ENCODE data around the gene KCNQ1OT1. TPM values are rescaled to one million over a fixed set of nuclear protein-coding genes. Genes with fewer than 3 reads are reported as not detected.

The KCNQ1OT1 gene
- total and polyA plus RNA-seq, 4 donors, result 0.05 to 4.9 (median 0.61) TPM

- TF ChIP-seq, protein P1, sequence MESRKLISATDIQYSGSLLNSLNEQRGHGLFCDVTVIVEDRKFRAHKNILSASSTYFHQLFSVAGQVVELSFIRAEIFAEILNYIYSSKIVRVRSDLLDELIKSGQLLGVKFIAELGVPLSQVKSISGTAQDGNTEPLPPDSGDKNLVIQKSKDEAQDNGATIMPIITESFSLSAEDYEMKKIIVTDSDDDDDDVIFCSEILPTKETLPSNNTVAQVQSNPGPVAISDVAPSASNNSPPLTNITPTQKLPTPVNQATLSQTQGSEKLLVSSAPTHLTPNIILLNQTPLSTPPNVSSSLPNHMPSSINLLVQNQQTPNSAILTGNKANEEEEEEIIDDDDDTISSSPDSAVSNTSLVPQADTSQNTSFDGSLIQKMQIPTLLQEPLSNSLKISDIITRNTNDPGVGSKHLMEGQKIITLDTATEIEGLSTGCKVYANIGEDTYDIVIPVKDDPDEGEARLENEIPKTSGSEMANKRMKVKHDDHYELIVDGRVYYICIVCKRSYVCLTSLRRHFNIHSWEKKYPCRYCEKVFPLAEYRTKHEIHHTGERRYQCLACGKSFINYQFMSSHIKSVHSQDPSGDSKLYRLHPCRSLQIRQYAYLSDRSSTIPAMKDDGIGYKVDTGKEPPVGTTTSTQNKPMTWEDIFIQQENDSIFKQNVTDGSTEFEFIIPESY (IDR thresholded peaks at IDR 0.05), result no peak
- TF ChIP-seq ATF3 (IDR thresholded peaks at IDR 0.05) (no peak), FOXA1 (IDR thresholded peaks at IDR 0.05) (no peak), SP1 (IDR thresholded peaks at IDR 0.05) (no peak), HNF4G (IDR thresholded peaks at IDR 0.05) (no peak), HNF4A (conservative IDR thresholded peaks at IDR 0.05) (no peak), EGR1 (IDR thresholded peaks at IDR 0.05; ENCODE audit: low read depth in 2 of 2) (no peak), JUND (IDR thresholded peaks at IDR 0.05) (no peak), FOXA2 (IDR thresholded peaks at IDR 0.05) (no peak), RXRA (IDR thresholded peaks at IDR 0.05) (no peak), RAD21 (IDR thresholded peaks at IDR 0.05) (no peak), NR2F2 (IDR thresholded peaks at IDR 0.05) (no peak), YY1 (IDR thresholded peaks at IDR 0.05) (no peak)
These were observed 26.6 kb downstream of the KCNQ1OT1 start (continued) for GRCh38 chr11:2673250-2673610.

GRCh38 chr11:2672553-2673249, 27.1 kb downstream of the KCNQ1OT1 start:
- 96% methylated on average over 4 of the region's 4 CpGs for WGBS
- DNase-seq (ENCODE audit: low spot score), result peak; percentile 21

DNA sequence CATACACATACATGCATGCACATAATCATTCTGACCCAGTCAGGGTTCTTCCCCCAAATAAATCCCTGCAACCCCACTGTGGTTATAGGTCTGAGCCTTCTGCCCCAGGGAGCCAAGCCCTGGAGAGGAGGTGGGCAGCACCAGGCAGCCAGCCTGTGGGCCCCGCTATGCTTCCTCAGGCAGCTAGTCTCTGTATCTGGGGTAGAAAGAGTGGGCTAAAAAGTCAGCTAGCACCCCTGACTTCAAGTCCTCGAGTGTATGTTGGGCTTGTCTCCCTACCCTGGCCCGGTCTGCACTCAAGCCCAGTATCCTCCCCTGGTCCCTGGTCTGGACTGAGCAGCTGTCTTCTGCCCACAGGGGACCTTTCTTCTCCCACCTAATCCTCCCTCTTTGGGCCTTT, 28.0 kb downstream of the KCNQ1OT1 start:
- Histone ChIP-seq H3K4me3 (ENCODE audit: low read depth in 1 of 3, low read length in 3 of 3) (no peak overlapping the region), H3K4me1 (ENCODE audit: control insufficient read depth in 4 of 4, insufficient read depth in 4 of 4, low read length in 3 of 4) (peaks cover 0 to 5% (median 0%) of the 10 kb centered on the region in 4 donors), H3K27ac (ENCODE audit: low read depth in 1 of 2, low read length in 2 of 2) (no peak overlapping the region), H3K9me3 (ENCODE audit: control insufficient read depth in 4 of 4, low read length in 3 of 4) (no peaks in the 10 kb centered on the region), H3K27me3 (ENCODE audit: control insufficient read depth in 4 of 4, insufficient read depth in 4 of 4, low read length in 3 of 4) (no peaks in the 10 kb centered on the region), H3K9ac (ENCODE audit: low read depth in 1 of 2, low read length in 2 of 2) (no peak overlapping the region), H3K36me3 (ENCODE audit: control insufficient read depth in 4 of 4, insufficient read depth in 3 of 4, low read depth in 1 of 4, low read length in 3 of 4) (no peaks in the 10 kb centered on the region)
- WGBS, result 96% methylated on average over 3 of the region's 3 CpGs
- peak; percentile 13 for DNase-seq (ENCODE audit: low spot score)
- TF ChIP-seq FOXA1 (IDR thresholded peaks at IDR 0.05) (no peak), RAD21 (IDR thresholded peaks at IDR 0.05) (no peak), NR2F2 (IDR thresholded peaks at IDR 0.05) (no peak), HNF4A (conservative IDR thresholded peaks at IDR 0.05) (no peak), FOXA2 (IDR thresholded peaks at IDR 0.05) (no peak), GABPA (IDR thresholded peaks at IDR 0.05 in 1 of 2, conservative IDR thresholded peaks at IDR 0.05 in 1 of 2) (no peak), HNF4G (IDR thresholded peaks at IDR 0.05) (no peak), TAF1 (conservative IDR thresholded peaks at IDR 0.05) (no peak), YY1 (IDR thresholded peaks at IDR 0.05) (no peak), JUND (IDR thresholded peaks at IDR 0.05) (no peak)
- TF ChIP-seq, protein P1 (IDR thresholded peaks at IDR 0.05), result no peak
- TF ChIP-seq, protein P2, sequence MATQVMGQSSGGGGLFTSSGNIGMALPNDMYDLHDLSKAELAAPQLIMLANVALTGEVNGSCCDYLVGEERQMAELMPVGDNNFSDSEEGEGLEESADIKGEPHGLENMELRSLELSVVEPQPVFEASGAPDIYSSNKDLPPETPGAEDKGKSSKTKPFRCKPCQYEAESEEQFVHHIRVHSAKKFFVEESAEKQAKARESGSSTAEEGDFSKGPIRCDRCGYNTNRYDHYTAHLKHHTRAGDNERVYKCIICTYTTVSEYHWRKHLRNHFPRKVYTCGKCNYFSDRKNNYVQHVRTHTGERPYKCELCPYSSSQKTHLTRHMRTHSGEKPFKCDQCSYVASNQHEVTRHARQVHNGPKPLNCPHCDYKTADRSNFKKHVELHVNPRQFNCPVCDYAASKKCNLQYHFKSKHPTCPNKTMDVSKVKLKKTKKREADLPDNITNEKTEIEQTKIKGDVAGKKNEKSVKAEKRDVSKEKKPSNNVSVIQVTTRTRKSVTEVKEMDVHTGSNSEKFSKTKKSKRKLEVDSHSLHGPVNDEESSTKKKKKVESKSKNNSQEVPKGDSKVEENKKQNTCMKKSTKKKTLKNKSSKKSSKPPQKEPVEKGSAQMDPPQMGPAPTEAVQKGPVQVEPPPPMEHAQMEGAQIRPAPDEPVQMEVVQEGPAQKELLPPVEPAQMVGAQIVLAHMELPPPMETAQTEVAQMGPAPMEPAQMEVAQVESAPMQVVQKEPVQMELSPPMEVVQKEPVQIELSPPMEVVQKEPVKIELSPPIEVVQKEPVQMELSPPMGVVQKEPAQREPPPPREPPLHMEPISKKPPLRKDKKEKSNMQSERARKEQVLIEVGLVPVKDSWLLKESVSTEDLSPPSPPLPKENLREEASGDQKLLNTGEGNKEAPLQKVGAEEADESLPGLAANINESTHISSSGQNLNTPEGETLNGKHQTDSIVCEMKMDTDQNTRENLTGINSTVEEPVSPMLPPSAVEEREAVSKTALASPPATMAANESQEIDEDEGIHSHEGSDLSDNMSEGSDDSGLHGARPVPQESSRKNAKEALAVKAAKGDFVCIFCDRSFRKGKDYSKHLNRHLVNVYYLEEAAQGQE (IDR thresholded peaks at IDR 0.05), result no peak

More at GRCh38 chr11:2672553-2673249, 27.1 kb downstream of the KCNQ1OT1 start:
- Histone ChIP-seq H3K36me3 (ENCODE audit: control insufficient read depth in 4 of 4, insufficient read depth in 3 of 4, low read depth in 1 of 4, low read length in 3 of 4) (no peaks in the 10 kb centered on the region), H3K9ac (ENCODE audit: low read depth in 1 of 2, low read length in 2 of 2) (no peak overlapping the region), H3K4me3 (ENCODE audit: low read depth in 1 of 3, low read length in 3 of 3) (no peak overlapping the region), H3K4me1 (ENCODE audit: control insufficient read depth in 4 of 4, insufficient read depth in 4 of 4, low read length in 3 of 4) (peaks cover 0 to 5% (median 0%) of the 10 kb centered on the region in 4 donors), H3K9me3 (ENCODE audit: control insufficient read depth in 4 of 4, low read length in 3 of 4) (no peaks in the 10 kb centered on the region), H3K27ac (ENCODE audit: low read depth in 1 of 2, low read length in 2 of 2) (no peak overlapping the region), H3K27me3 (ENCODE audit: control insufficient read depth in 4 of 4, insufficient read depth in 4 of 4, low read length in 3 of 4) (no peaks in the 10 kb centered on the region)
- no peak for TF ChIP-seq RAD21 (IDR thresholded peaks at IDR 0.05)
- no peak for TF ChIP-seq FOXA2 (IDR thresholded peaks at IDR 0.05)
- no peak for TF ChIP-seq FOXA1 (IDR thresholded peaks at IDR 0.05)
